GM06990 (cell line): ENCODE results near the gene EME2.

Experiments
- DNase-seq: peaks from one replicate; pipeline ENCODE4 v3.0.0-alpha.2; 2011; ENCODE audit not compliant: insufficient read length; ENCODE audit errors: extremely low read depth
- H3K27me3 ChIP-seq: replicated peaks from 2 replicates; pipeline ENCODE4 v1.6.0; 2011; ENCODE audit warnings: low read length; ENCODE audit not compliant: control insufficient read depth, insufficient read depth
- H3K36me3 ChIP-seq: 2 replicates; pipeline ENCODE4 v1.5.1; 2011; ENCODE audit warnings: low read length; ENCODE audit not compliant: control insufficient read depth, insufficient read depth
- H3K4me3 ChIP-seq: replicated peaks from 2 replicates; pipeline ENCODE4 v1.5.1; 2011; ENCODE audit warnings: low read depth, mild to moderate bottlenecking, control low read depth, low read length
- CTCF ChIP-seq: IDR thresholded peaks from 2 replicates; pipeline ENCODE4 v1.5.1; 2011; ENCODE audit warnings: low read length, control low read depth, mild to moderate bottlenecking, inconsistent platforms; ENCODE audit not compliant: insufficient read depth, poor library complexity, severe bottlenecking

EME2 gene

GRCh38 chr16:1788095-1788707 lies 15.6 kb downstream of the EME2 start:
- Histone ChIP-seq H3K4me3 (no peak overlapping the region), H3K36me3 (peaks cover 13% of the 10 kb centered on the region), H3K27me3 (no peaks in the 10 kb centered on the region)
- TF ChIP-seq CTCF: no peak
- peak; percentile 7 for DNase-seq

GRCh38 chr16:1788708-1789100 lies 16.1 kb downstream of the EME2 start:
- Histone ChIP-seq H3K36me3 (peaks cover 13% of the 10 kb centered on the region), H3K27me3 (no peaks in the 10 kb centered on the region), H3K4me3 (no peak overlapping the region)
- DNase-seq: peak; percentile 4
- no peak for TF ChIP-seq CTCF

GRCh38 chr16:1789643-1790045 lies 17.0 kb downstream of the EME2 start:
- Histone ChIP-seq H3K4me3 (no peak overlapping the region), H3K27me3 (no peaks in the 10 kb centered on the region), H3K36me3 (peaks cover 13% of the 10 kb centered on the region)
- TF ChIP-seq CTCF: no peak
- DNase-seq: peak; percentile 6

GRCh38 chr16:1790261-1790610 lies 17.6 kb downstream of the EME2 start:
- TF ChIP-seq CTCF: no peak
- no peak overlapping the region for H3K4me3 ChIP-seq
- H3K27me3 ChIP-seq: no peaks in the 10 kb centered on the region
- peaks cover 13% of the 10 kb centered on the region for H3K36me3 ChIP-seq
- DNase-seq: no peak

- H3K36me3 ChIP-seq: peaks cover 13% of the 10 kb centered on the region
- DNase-seq: peak; percentile 19
- H3K4me3 ChIP-seq: no peak overlapping the region
- no peak for TF ChIP-seq CTCF
- no peaks in the 10 kb centered on the region for H3K27me3 ChIP-seq
Observed at GRCh38 chr16:1790611-1791255, 18.1 kb downstream of the EME2 start.
